Activated CD8-positive, alpha-beta T cell treated with anti-CD3 and anti-CD28 coated beads for 36 hours (primary cell): ENCODE data around the gene SF3B5. TPM values are rescaled to one million over a fixed set of nuclear protein-coding genes. Genes with fewer than 3 reads are reported as not detected.
"Not testable (repeated sequence)": the region's sequence is repeated elsewhere in the genome, so short reads cannot be mapped to it uniquely, and the experiment has no call there.

Experiments used
- ATAC-seq: fragments of 200-7000 bp; cut with Tn5 transposase; one replicate; pipeline ENCODE4 v1.10.0; 2021; ENCODE audit warnings: mild to moderate bottlenecking, moderate library complexity
- CTCF ChIA-PET: fragments of 350-600 bp; sonication (Branson Sonifier 250); formaldehyde crosslinking; loops from one replicate; lab custom pipeline; 2021; ENCODE audit warnings: antibody characterized with exemption; lab: Charles Lee
- POLR2A ChIA-PET: fragments of 350-600 bp; sonication (Branson Sonifier 250); formaldehyde crosslinking; loops from one replicate; lab custom pipeline; 2021; ENCODE audit warnings: antibody characterized with exemption; lab: Charles Lee
- DNase-seq: peaks from one replicate; pipeline ENCODE4 v3.0.0-alpha.2; 2020
- H3K27ac Mint-ChIP-seq: one replicate; pipeline ENCODE4 v1.8.0; 2021; ENCODE audit warnings: mild to moderate bottlenecking, mixed read lengths
- H3K27me3 Mint-ChIP-seq: one replicate; pipeline ENCODE4 v1.8.0; 2021; ENCODE audit warnings: mixed read lengths
- H3K36me3 Mint-ChIP-seq: one replicate; pipeline ENCODE4 v1.8.0; 2021; ENCODE audit warnings: low read depth, mixed read lengths
- H3K4me1 Mint-ChIP-seq: one replicate; pipeline ENCODE4 v1.8.0; 2021; ENCODE audit warnings: low read depth, mixed read lengths
- H3K4me3 Mint-ChIP-seq: one replicate; pipeline ENCODE4 v1.8.0; 2021; ENCODE audit warnings: mild to moderate bottlenecking, moderate library complexity, mixed read lengths
- H3K9me3 Mint-ChIP-seq: one replicate; pipeline ENCODE4 v1.8.0; 2021; ENCODE audit warnings: mixed read lengths
- CTCF ChIP-seq: fragments of 200-600 bp; IDR thresholded peaks from one replicate; pipeline ENCODE4 v1.8.0; 2022; ENCODE audit warnings: antibody characterized with exemption, mild to moderate bottlenecking
- intact Hi-C: fragments of 100-400 bp; cut with micrococcal nuclease; formaldehyde crosslinking; loops from one replicate; pipeline ENCODE4 v1.10.0; 2022
- total RNA-seq, 2 experiments: library from RNA; stranded (reverse); gene quantifications; one replicate each; pipeline ENCODE4 v1.2.3, GENCODE V29; 2021

SF3B5 gene
- total RNA-seq, 2 experiments from 2014 or later = 207 to 210 TPM

DNA sequence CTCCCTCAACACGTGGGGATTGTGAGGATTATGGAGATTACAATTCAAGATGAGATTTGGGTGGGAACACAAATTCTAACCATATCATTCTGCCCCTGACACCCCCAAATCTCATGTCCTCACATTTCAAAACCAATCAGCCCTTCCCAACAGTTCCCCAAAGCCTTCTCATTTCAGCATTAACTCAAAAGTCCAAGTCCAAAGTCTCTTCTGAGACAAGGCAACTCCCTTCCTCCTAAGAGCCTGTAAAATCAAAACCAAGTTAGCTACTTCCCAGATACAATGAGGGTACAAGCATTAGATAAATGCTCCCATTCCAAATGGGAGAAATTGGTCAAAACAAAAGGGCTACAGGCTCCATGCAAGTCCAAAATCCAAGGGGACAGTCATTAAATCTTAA lies 47.7 kb downstream of the SF3B5 start:
- intact Hi-C loops = no loop called here
- Mint-ChIP-seq H3K4me3 (no peak overlapping the region), H3K27me3 (no peaks in the 10 kb centered on the region), H3K27ac (no peak overlapping the region), H3K36me3 (peaks cover 3% of the 10 kb centered on the region), H3K9me3 (peaks cover 5% of the 10 kb centered on the region), H3K4me1 (peaks cover 4% of the 10 kb centered on the region)
- TF ChIP-seq CTCF = no peak
- CTCF ChIA-PET = interaction anchor here (0.8 kb wide), 1 partner anchor 18 kb away, joined by 3 read pairs; no protein-coding TSS in a partner anchor
- DNase-seq = no peak
- POLR2A ChIA-PET = no interaction called here
- ATAC-seq = no peak

DNA sequence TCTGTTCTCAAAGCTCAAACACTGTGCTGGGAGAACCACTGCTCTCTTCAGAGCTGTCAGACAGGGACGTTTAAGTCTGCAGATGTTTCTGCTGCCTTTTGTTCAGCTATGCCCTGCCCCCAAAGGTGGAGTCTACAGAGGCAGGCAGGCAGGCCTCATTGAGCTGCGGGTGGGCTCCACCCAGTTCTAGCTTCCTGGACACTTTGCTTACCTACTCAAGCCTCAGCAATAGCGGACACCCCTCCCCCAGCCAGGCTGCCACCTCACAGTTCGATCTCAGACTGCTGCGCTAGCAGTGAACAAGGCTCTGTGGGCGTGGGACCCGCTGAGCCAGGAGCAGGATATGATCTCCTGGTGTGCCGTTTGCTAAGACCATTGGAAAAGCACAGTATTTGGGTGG lies 48.7 kb downstream of the SF3B5 start:
- intact Hi-C loops, DNase-seq, H3K27ac Mint-ChIP-seq, H3K36me3 Mint-ChIP-seq, H3K4me3 Mint-ChIP-seq, ATAC-seq, H3K27me3 Mint-ChIP-seq, H3K9me3 Mint-ChIP-seq, H3K4me1 Mint-ChIP-seq: not testable (repeated sequence)
- ChIA-PET CTCF (interaction anchor here (1.4 kb wide), 1 partner anchor 10 kb away, joined by 3 read pairs; no protein-coding TSS in a partner anchor), POLR2A (interaction anchor here (1.3 kb wide), 1 partner anchor 8 kb away, joined by 3 read pairs; no protein-coding TSS in a partner anchor)

DNA sequence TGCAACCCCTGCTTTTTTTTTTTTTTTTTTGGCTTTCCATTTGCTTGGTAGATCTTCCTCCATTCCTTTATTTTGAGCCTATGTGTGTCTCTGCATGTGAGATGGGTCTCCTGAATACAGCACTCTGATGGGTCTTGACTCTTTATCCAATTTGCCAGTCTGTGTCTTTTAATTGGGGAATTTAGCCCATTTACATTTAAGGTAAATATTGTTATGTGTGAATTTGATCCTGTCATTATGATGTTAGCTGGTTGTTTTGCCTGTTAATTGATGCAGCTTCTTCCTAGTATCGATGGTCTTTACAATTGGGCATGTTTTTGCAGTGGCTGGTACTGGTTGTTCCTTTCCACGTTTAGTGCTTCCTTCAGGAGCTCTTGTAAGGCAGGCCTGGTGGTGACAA lies 50.4 kb downstream of the SF3B5 start:
- intact Hi-C loops, H3K27me3 Mint-ChIP-seq, H3K9me3 Mint-ChIP-seq, H3K4me3 Mint-ChIP-seq, POLR2A ChIA-PET, DNase-seq, H3K27ac Mint-ChIP-seq, H3K4me1 Mint-ChIP-seq, ATAC-seq, H3K36me3 Mint-ChIP-seq: not testable (repeated sequence)
- CTCF ChIA-PET = interaction anchor here (1.4 kb wide), 1 partner anchor 10 kb away, joined by 4 read pairs; no protein-coding TSS in a partner anchor

Other genes starting within 250 kb of the SF3B5 start
- not detected for gene ZC2HC1B, start 231.1 kb downstream of the SF3B5 start, total RNA-seq
- gene PLAGL1, start 87.3 kb downstream of the SF3B5 start, total RNA-seq = 10 to 100 TPM; 19.0 to 20.7 TPM
- 10 to 100 TPM; 19.4 to 20.7 TPM for gene STX11, start 54.9 kb upstream of the SF3B5 start, total RNA-seq
- 10 to 100 TPM; 53.9 to 58.5 TPM for gene UTRN, start 189.8 kb upstream of the SF3B5 start, total RNA-seq